HT-29 (cell line): Measurements from ENCODE around the gene NAP1L2. TPM values are rescaled to one million over a fixed set of nuclear protein-coding genes. Genes with fewer than 3 reads are reported as not detected.
"Not testable (repeated sequence)": the region's sequence is repeated elsewhere in the genome, so short reads cannot be mapped to it uniquely, and the experiment has no call there.

ENCODE experiments used
- DNase-seq: peaks from one replicate; pipeline ENCODE4 v3.0.0-alpha.2; 2015; ENCODE audit warnings: low spot score
- total RNA-seq: library from RNA; depleted of rRNA; stranded (reverse); fragments of >200 nt; shearing (Covaris generic); gene quantifications from 2 replicates; pipeline ENCODE4 v1.2.3, GENCODE V29; 2014; rRNA removed

NAP1L2 gene, protein sequence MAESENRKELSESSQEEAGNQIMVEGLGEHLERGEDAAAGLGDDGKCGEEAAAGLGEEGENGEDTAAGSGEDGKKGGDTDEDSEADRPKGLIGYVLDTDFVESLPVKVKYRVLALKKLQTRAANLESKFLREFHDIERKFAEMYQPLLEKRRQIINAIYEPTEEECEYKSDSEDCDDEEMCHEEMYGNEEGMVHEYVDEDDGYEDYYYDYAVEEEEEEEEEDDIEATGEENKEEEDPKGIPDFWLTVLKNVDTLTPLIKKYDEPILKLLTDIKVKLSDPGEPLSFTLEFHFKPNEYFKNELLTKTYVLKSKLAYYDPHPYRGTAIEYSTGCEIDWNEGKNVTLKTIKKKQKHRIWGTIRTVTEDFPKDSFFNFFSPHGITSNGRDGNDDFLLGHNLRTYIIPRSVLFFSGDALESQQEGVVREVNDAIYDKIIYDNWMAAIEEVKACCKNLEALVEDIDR
- total RNA-seq: not detected in 2 replicates

DNA sequence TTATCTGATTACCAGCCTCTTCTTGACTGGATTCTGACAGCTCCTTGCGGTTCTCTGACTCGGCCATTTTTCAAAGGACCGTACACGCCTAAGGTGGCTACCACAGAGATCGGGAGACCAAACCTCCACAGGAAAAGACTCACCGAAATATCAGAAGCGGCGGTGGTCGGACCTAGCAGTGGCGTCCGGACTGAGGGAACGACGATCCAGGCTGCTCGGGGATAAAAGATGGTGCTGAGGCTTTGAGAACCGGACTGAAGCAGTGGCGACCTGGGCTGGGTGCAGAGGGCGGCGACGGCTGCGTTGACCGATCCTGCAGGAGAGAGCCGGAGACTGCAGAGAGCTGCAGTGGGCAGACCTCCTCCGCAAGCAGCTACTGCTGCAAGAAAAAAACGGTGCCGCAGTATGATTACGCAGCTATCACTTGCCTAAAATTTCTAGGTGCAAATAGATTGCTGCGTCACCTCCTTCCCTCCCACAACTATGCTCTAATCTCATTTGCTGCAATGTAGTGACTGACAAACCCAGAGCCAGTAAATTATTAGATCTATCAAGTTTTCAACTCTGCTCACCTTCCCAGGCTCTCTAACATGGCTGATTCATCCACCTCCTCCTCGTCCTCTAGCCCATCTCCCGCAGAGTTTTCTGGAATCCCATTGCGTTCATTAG lies at the start of gene NAP1L2:
Gene NAP1L2, minus strand, starts transcription at position 426 of the 669 bp plus-strand sequence. Its CDS starts 359 bp downstream, at position 67.
- no peak for DNase-seq

DNA sequence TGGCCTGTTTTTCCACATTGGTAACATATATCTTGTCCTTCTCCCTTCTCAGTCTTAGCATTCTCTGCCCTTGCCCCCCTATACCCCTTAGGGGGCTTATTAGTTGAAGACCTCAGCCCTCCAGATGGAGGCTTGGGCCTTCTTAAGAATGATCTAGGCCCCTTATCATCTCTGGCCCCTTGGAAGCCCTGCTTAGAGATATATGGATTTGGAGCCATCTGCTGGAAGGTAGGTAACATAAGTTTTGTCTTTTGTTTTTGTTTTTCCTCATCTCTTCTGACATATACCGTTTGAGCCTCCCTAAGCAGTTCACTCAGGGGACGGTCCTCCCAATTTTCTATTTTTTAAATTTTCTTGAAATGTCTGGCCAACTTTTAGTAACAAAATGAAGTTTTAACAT lies 48.3 kb upstream of the NAP1L2 start:
- peak; percentile 19 for DNase-seq

DNA sequence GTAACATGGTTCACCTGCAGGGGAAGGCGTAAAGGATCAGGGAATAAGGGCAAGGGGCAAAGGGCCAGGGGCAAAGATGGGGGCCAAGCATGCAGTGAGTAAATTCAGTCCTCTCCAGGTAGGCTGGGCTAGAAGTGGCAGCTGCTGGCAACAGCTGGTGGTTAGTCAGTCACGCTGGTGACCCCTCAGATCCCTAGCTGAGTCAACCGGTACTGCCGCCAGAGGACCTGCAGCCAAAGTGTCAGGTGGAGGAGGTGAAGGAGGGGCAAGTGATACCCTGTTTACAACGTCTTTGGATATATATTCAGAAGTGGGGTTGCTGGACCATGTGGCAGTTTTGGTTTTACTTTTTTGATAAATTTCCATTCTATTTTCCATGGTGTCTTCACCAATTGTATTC lies 24.6 kb upstream of the NAP1L2 start:
- no peak for DNase-seq

DNA sequence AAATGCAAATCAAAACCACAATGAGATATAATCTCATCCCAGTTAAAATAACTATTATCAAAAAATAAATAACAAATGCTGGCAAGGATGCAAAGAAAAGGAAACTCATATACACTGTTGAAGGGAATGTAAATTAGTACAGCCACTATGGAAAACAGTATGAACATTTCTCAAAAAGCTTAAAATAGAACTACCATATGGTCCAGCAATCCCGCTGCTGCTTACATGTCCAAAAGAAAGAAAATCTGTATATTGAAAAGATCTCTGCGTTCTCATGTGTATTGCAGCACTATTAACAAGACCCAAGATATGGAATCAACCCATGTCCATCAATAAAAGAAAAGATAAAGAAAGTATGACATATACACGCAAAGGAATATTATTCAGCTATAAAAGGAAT lies 3.0 kb upstream of the NAP1L2 start:
- no peak for DNase-seq

DNA sequence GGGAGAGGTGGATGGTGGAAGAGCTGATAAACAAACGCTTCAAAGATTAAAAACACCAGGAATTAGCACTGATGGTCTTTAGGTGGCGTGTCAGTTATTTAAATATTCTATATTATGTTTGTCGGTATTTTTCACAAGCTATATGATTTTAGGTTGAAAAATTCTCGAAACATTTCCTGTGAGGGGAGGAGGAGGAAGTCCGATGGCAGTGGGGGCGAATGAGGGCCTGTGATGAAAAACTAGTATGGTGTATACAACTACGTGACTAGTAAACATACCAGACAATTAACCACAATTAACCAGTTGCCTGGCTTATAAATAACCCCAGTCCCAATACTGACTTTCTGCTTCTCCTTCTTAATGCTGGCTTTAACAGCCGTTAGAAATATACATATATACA lies 595 bp upstream of the NAP1L2 start:
- no peak for DNase-seq

DNA sequence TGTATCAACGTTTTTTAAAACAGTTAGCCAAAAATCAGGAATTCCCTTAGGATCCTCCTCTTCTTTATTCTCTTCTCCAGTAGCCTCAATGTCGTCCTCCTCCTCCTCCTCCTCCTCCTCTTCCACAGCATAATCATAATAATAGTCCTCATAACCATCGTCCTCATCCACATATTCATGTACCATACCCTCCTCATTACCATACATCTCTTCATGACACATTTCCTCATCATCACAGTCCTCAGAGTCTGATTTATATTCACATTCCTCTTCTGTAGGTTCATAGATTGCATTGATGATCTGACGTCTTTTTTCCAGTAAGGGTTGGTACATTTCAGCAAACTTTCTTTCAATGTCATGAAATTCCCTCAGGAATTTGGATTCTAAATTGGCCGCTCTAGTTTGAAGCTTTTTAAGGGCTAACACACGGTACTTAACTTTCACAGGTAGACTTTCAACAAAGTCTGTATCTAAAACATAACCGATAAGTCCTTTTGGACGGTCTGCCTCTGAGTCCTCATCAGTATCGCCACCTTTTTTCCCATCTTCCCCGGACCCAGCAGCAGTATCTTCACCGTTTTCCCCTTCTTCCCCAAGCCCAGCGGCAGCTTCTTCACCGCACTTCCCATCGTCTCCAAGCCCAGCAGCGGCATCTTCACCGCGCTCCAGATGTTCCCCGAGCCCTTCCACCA lies 771 bp downstream of the NAP1L2 start:
- no peak for DNase-seq

DNA sequence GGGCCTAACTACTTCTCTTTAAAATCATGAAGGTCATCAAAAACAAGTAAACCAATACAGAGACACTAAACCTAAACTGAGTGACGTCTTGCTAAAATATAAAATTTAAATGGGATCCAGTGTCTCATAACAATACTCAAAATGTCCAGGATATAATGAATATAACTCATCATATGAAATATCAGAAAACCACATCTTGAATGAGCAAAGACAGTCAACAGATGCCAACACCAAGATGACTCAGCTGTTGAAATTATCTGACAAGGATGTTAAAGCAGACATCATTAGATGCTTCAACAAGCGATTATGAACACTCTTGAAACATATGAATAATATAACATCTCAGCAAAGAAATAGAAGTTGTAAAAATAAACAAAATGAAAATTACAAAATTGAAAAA lies 8.3 kb downstream of the NAP1L2 start:
- no peak for DNase-seq

DNA sequence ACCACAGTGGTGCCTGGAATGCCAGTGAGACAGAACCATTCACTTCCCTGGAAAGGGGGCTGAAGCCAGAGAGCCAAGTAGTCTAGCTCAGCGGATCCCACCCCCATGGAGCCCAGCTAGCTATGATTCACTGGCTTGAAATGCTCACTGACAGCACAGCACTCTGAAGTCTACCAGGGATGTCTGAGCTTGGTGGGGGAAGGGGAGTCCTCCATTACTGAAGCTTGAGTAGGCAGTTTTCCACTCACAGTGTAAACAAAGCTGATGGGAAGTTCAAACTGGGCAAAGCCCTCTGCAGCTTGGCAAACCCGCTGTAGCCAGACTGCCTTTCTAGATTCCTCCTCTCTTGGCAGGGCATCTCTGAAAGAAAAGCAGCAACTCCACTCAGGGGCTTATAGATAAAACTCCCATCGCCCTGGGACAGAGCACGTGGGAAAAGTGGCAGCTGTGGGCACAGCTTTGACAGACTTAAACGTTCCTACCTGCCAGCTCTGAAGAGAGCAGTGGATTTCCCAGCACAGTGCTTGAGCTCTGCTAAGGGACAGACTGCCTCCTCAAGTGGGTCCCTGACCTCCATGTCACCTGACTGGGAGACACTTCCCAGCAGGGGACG lies 32.0 kb downstream of the NAP1L2 start:
- DNase-seq: no peak

DNA sequence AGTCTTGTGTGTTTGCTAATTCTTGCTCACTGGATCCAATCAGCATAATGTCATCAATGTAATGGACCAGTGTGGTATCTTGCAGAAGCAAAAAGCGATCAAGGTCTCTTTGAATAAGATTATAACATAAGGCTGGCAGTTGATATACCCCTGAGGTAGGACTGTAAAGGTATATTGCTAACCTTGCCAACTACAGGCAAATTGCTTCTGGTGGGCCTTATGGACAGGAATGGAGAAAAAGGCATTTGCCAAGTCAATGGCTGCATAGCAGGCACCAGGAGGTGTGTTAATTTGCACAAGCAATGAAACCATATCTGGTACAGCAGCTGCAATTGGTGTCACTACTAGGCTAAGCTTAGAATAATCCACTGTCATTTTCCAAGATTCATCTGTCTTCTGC lies 45.7 kb downstream of the NAP1L2 start:
- DNase-seq: not testable (repeated sequence)

Other genes with a start within 250 kb of the NAP1L2 start
- gene PABPC1L2B, start 211.9 kb downstream of the NAP1L2 start, total RNA-seq: not detected in 2 replicates
- gene PABPC1L2A, start 135.3 kb downstream of the NAP1L2 start, total RNA-seq: not detected in 2 replicates
- not detected in 2 replicates for gene CDX4, start 232.2 kb upstream of the NAP1L2 start, total RNA-seq